HG02938 (cell line): Measurements from ENCODE around the gene DISP1.

Experiments
- ATAC-seq: cut with Tn5 transposase; IDR thresholded peaks from one replicate; pipeline ENCODE4 v1.9.1; 2021; ENCODE audit warnings: mild to moderate bottlenecking, moderate library complexity; ENCODE audit not compliant: unreplicated experiment

The DISP1 gene

GRCh38 chr1:222814536-222815439 is at the start of gene DISP1:
TSS of gene DISP1 (plus strand) at chr1:222815039. CDS start at chr1:222942824, 127,785 bp downstream.
- ATAC-seq, result peak; percentile 77

- ATAC-seq, result no peak
Measured at GRCh38 chr1:222767152-222767571, 47.7 kb upstream of the DISP1 start.

- ATAC-seq, result no peak
Measured at GRCh38 chr1:222768592-222768991, 46.2 kb upstream of the DISP1 start.

- no peak for ATAC-seq
Measured at GRCh38 chr1:222769181-222769580, 45.7 kb upstream of the DISP1 start.

DNA sequence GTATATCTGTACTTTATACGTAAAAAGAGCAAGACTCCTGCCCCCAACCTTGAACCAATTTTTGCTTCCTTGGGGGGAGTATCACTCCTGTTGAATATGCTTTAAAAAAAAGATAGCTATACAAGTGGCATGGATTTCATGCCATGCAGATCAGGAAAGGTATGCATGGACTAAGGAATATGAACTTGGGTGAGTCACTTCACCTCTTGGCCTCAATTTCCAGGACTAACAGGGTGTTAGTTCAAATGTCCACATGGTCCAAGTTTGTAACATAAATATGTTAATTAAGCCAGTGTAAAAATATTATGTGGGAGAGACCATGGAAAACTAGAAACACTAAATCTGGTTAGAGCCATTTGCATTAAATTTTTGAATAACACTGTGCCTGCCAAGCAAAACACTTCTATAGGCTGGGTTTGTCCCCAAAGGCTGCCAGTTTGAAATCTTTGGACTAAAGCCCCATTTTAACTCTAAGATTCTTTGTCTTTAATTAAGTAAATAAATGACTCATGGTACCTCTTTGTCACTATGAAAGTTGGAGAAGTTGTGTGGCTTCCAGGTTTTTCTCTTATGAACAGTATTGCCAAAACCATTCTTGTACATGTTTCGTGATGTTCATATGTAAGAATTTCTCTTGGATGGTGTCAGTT is 44.7 kb upstream of the DISP1 start:
- no peak for ATAC-seq

DNA sequence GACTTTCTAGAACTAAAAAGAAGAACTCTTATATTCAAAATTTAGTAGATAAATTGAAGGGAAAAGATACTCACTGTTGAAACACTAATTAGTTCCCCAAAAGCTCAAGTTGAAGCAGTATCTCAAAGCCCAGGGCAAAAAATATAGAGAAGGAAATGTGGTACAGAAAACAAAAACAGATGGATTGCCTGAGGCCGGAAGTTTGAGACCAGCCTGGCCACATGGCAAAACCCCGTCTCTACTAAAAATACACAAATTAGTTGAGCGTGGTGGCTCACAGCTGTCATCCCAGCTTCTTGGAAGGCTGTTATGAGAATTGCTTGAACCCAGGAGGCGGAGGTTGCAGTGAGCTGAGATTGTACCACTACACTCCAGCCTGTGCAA is 41.9 kb upstream of the DISP1 start:
- peak; percentile 79 for ATAC-seq

GRCh38 chr1:222777463-222777862 is 37.4 kb upstream of the DISP1 start:
- ATAC-seq, result no peak

DNA sequence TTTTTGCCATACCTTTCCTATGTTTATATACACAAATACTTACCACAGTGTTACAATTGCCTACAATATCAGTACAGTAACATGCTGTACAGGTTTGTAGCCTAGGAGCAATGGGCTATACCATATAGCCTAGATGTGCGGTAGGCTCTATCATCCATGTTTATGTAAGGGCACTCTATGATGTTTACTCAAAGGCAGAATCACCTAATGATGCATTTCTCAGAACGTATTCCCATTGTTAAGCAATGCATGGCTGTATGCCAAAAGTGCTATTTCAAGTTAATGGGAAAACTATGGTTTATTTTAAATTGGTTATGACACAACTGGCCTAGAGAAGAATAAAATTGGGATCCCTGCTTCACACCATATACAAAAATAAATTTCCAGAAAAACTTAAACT is 36.9 kb upstream of the DISP1 start:
- no peak for ATAC-seq

DNA sequence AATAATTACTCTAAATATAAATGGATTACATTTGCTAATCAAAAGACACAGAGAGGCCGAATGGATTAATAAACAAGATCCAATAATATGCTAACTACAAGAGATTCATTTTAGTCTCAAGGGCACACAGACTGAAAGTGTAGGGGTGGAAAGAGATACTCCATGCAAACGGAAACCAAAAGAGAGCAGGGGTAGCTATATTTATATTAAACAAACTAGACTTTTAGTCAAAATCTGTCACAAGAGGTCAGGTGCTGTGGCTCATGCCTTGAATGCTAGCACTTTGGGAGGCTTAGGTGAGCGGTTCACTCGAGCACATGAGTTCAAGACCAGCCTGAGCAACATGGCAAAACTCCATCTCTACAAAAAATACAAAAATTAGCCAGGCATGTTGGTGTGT is 33.6 kb upstream of the DISP1 start:
- ATAC-seq, result no peak

DNA sequence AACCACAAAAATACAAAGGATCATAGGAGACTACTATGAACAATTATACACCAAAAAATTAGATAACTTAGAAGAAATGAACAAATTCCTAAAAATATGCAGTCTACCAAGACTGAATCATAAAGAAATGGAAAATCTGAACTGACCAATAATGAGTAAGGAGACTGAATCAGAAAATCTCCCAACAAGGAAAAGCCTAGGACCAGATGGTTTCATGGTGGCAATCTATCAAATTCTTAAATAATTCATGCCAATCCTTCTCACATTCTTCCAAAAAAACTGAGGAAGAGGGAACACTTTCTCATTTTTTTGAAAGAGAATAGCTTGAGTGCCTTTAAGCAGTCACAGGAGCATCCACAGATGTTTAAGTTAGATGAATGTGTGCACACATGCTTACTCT is 31.8 kb upstream of the DISP1 start:
- ATAC-seq, result no peak

GRCh38 chr1:222784371-222784770 is 30.5 kb upstream of the DISP1 start:
- ATAC-seq, result no peak

DNA sequence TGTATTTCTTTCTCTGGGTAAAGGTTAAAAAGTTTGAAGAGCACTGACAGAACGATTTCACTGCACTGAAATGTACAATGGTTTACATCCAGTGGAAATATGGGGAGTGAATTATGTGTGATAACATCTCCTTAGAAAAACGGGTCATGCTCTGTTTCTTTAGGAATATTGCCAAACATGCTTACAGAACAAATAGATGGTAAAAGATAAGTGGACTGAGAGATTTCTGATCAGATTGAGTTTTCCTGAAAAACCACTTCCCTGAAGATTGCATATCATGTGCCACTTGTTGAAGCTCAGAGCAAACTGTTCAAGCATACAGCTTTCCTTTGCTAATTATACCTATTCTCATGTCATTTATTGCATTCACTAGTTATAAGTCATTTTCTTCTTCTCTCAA is 29.9 kb upstream of the DISP1 start:
- no peak for ATAC-seq

DNA sequence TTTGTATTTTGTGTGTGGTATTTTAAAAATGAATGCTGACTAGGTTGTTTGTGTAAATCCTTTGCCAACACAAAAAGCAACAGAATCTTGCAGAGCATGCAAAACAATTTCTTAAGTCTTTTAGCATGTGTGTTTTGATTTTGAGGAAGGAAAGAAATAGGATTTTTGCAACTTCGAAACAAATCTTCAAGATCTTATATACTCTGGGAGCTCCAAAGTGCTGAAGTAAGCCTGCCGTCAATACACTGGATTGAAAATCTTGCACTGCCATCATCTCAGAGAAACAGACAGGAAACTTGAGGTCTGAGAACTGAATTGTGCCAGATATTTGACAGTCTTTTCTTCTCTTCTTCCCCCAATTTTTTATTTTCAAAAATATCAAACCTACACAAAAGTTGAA is 29.3 kb upstream of the DISP1 start:
- no peak for ATAC-seq

- ATAC-seq, result no peak
Measured at GRCh38 chr1:222786121-222786520, 28.7 kb upstream of the DISP1 start.

DNA sequence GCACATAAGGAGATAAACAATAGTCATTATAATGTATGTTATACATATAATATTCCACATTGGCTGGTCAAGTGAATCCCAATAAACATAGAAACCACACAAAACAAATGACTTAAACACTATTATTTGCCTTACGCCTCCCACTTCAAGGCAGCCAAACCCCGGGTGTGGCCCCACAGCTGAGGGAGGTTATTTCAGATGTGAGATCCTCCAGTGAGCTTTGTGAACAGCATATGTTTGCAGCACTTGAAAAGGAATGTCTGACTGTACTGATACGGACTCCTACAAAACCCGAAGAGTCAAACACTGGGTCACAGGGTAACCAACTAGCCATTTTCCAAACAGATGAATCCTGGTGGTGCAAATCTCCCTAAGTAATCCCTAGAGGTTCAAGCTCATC is 27.1 kb upstream of the DISP1 start:
- no peak for ATAC-seq

DNA sequence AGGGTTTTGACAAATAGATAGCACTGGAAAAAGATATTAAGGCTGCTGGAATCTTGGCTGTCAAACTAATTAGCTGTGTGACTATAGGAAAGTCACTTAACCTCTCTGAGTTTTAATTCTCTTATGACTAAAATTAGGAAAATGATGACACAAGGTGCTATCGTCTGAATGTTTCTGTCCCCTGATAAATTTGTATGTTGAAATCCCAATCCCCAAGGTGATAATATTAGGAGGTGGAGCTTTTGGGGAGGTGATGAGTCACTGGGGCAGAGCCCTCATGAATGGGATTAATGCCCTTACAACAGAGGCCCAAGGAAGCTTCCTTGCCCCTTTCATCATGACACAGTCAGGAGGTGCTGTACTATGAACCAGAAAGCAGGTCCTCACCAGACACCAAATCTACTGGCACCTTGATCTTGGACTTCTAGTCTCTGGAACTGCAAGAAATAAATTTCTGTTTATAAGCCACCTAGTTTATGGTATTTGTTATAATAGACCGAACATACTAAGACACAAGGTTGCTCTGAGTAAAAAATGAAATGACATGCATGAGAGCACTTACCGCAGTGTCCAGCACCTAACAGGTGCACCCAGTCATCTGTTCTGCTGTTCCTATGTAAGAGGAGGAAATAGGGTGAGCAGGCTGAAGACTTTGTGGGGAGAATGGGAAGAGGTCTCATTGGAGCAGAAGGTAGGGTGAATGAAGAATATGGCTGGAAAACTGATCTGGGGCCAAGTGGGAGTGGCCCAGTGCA is 26.3 kb upstream of the DISP1 start:
- ATAC-seq, result peak; percentile 52

- ATAC-seq, result no peak
Measured at GRCh38 chr1:222790115-222790514, 24.7 kb upstream of the DISP1 start.

DNA sequence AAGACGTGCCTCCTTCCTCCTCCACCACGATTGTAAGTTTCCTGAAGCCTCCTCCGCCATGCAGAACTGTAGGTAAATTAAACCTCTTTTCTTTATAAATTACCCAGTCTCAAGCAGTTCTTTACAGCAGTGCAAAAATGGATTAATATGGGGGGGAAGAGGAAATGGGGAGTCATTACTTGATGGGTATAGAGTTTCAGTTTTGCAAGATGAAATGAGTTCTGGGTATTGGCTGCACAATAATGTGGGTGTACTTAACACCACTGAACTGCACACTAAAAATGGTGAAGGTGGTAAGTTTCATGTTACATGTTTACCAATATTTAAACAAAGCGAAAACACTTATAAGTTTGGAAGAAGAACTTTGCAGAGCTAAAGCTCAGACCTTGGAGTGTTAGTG is 24.3 kb upstream of the DISP1 start:
- no peak for ATAC-seq

DNA sequence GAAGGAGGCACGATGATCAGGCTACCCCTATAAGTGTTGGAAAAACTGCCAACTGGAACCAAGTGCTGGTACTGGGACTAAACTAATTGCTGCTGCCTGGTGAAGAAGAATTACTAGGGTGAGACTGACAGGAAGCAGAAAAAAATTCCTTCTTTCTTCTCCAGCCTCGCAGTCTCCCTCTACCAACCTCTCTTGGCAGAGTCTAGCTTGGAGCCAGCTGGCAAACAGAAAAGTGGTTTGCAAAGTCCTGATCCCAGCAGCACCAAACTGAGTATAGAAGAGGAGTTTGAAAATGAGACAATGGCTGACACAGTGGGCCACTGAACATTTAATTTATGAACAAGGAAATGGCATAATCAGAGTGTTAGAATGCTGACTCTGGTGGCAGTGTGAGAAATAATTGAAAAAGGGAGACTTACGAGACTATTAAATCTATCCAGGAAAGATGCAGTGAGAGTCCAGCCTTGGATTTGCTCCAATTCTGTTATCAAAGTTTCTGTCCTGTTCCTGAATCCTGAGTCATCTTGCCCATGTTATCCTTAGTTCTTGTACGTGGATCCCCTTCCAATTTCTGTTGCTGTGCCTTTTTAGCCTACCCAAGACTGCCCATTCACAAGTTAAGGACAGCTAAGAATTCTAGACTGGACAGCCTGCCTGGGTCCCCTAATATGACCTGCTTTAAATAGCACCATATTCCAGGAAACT is 23.7 kb upstream of the DISP1 start:
- no peak for ATAC-seq

GRCh38 chr1:222792744-222793143 is 22.1 kb upstream of the DISP1 start:
- no peak for ATAC-seq
